Activated CD4-positive, alpha-beta T cell treated with anti-CD3 and anti-CD28 coated beads, Interleukin-2, amount 50 U/mL, for 16 hours (primary cell): ENCODE results near the gene DTX1.

ENCODE experiments used
- DNase-seq: peaks from one replicate; pipeline ENCODE4 v3.0.0-alpha.2; 2020

The DTX1 gene

GRCh38 chr12:113071135-113072112, 14.9 kb downstream of the DTX1 start:
- no peak for DNase-seq

- peak; percentile 19 for DNase-seq
Measured at GRCh38 chr12:113072136-113072535, 15.6 kb downstream of the DTX1 start.

GRCh38 chr12:113073586-113073985, 17.1 kb downstream of the DTX1 start:
- no peak for DNase-seq

GRCh38 chr12:113075137-113075683, 18.7 kb downstream of the DTX1 start:
- no peak for DNase-seq

- no peak for DNase-seq
Measured at GRCh38 chr12:113077057-113077858, 20.7 kb downstream of the DTX1 start.

- DNase-seq: no peak
Measured at GRCh38 chr12:113077859-113078255, 21.3 kb downstream of the DTX1 start.

- no peak for DNase-seq
Measured at GRCh38 chr12:113081873-113082272, 25.3 kb downstream of the DTX1 start.

GRCh38 chr12:113082486-113083148, 26.1 kb downstream of the DTX1 start:
- DNase-seq: no peak

GRCh38 chr12:113083863-113084435, 27.4 kb downstream of the DTX1 start:
- DNase-seq: no peak

GRCh38 chr12:113086249-113087164, 30.0 kb downstream of the DTX1 start:
- no peak for DNase-seq

GRCh38 chr12:113087193-113087592, 30.7 kb downstream of the DTX1 start:
- DNase-seq: no peak

- DNase-seq: no peak
Measured at GRCh38 chr12:113088037-113088436, 31.5 kb downstream of the DTX1 start.

- peak; percentile 38 for DNase-seq
Measured at GRCh38 chr12:113088971-113089756, 32.6 kb downstream of the DTX1 start.

GRCh38 chr12:113089839-113090238, 33.3 kb downstream of the DTX1 start:
- DNase-seq: no peak

GRCh38 chr12:113090740-113091139, 34.2 kb downstream of the DTX1 start:
- no peak for DNase-seq

- DNase-seq: no peak
Measured at GRCh38 chr12:113091506-113091905, 35.0 kb downstream of the DTX1 start.

GRCh38 chr12:113092607-113093408, 36.3 kb downstream of the DTX1 start:
- no peak for DNase-seq

- DNase-seq: no peak
Measured at GRCh38 chr12:113093409-113094101, 37.0 kb downstream of the DTX1 start.

GRCh38 chr12:113094738-113095137, 38.2 kb downstream of the DTX1 start:
- no peak for DNase-seq
